ENCODE measurements around the gene SYVN1.

- TF ChIP-seq MAX (IDR thresholded peaks at IDR 0.05) (no peak), CTCF (IDR thresholded peaks at IDR 0.05; ENCODE audit: low read depth, low read length, missing input control) (no peak), JUND (IDR thresholded peaks at IDR 0.05) (no peak), RAD21 (IDR thresholded peaks at IDR 0.05) (no peak), ZBTB33 (IDR thresholded peaks at IDR 0.05) (no peak), GABPA (IDR thresholded peaks at IDR 0.05 in 1 of 2, conservative IDR thresholded peaks at IDR 0.05 in 1 of 2) (no peak), YY1 (IDR thresholded peaks at IDR 0.05) (no peak), TAF1 (conservative IDR thresholded peaks at IDR 0.05) (no peak), EGR1 (IDR thresholded peaks at IDR 0.05; ENCODE audit: low read depth in 2 of 2) (no peak), SP1 (IDR thresholded peaks at IDR 0.05) (no peak), ATF3 (IDR thresholded peaks at IDR 0.05) (no peak)
These were observed 44.7 kb downstream of the SYVN1 start for GRCh38 chr11:65089621-65090020.

Measured in liver (tissue), 3 donors.